CD14-positive monocyte (primary cell): ENCODE results near the gene KAZN. TPM values are rescaled to one million over a fixed set of nuclear protein-coding genes. Genes with fewer than 3 reads are reported as not detected.

ENCODE experiments used
- DNase-seq, 3 donors: peaks; one replicate each; pipeline ENCODE4 v3.0.0-alpha.2; 2011 to 2022
- H2AFZ ChIP-seq: 2 replicates; pipeline ENCODE4 v1.6.0; 2012; ENCODE audit warnings: mild to moderate bottlenecking, low read depth, low read length, inconsistent platforms; ENCODE audit not compliant: insufficient read depth, poor library complexity, severe bottlenecking
- H3K27ac ChIP-seq, 2 donors: 1 replicate in 1 of 2; 2 replicates in 1 of 2; pipeline ENCODE4 v1.5.1; 2012 to 2013; ENCODE audit warnings: low read length in 2 of 2, control low read depth in 1 of 2, inconsistent platforms in 1 of 2, low read depth in 1 of 2, mild to moderate bottlenecking in 1 of 2
- H3K27me3 ChIP-seq, 2 donors: one replicate each; pipeline versions ENCODE4 v1.6.0 to v1.6.1; 2011 to 2013; ENCODE audit warnings: low read length in 2 of 2; ENCODE audit not compliant: control insufficient read depth in 2 of 2, insufficient read depth in 2 of 2
- H3K36me3 ChIP-seq, 2 donors: replicated peaks in 1 of 2; 1 replicate in 1 of 2; 2 replicates in 1 of 2; pipeline versions ENCODE4 v1.5.1 to v1.6.1; 2012 to 2013; ENCODE audit warnings: low read length in 2 of 2, control low read depth in 1 of 2, inconsistent platforms in 1 of 2, mild to moderate bottlenecking in 1 of 2; ENCODE audit not compliant: insufficient read depth in 2 of 2, control insufficient read depth in 1 of 2
- H3K4me1 ChIP-seq, 2 donors: 1 replicate in 1 of 2; 2 replicates in 1 of 2; pipeline versions ENCODE4 v1.5.1 to v1.6.1; 2012 to 2013; ENCODE audit warnings: low read length in 2 of 2, control low read depth in 1 of 2, inconsistent platforms in 1 of 2, mild to moderate bottlenecking in 1 of 2, moderate library complexity in 1 of 2; ENCODE audit not compliant: insufficient read depth in 2 of 2, control insufficient read depth in 1 of 2
- H3K4me2 ChIP-seq: replicated peaks from 2 replicates; pipeline ENCODE3; 2012; ENCODE audit warnings: low read length, moderate library complexity, mild to moderate bottlenecking; ENCODE audit not compliant: poor library complexity, severe bottlenecking; ENCODE audit errors: extremely low read depth
- H3K4me3 ChIP-seq, 3 experiments: fragments of 200-600 bp in 1 of 3; sonication (generic) in 1 of 3; replicated peaks in 1 of 3; 1 replicate in 2 of 3; 2 replicates in 1 of 3; pipeline ENCODE4 v1.5.1; 2011 to 2013; ENCODE audit warnings: low read length in 3 of 3, mild to moderate bottlenecking in 3 of 3, control low read depth in 2 of 3, low read depth in 2 of 3, inconsistent platforms in 1 of 3, moderate library complexity in 1 of 3
- H3K79me2 ChIP-seq: 2 replicates; pipeline ENCODE4 v1.6.0; 2012; ENCODE audit warnings: mild to moderate bottlenecking, control low read depth, inconsistent platforms, low read length, moderate library complexity; ENCODE audit not compliant: insufficient read depth
- H3K9ac ChIP-seq: 2 replicates; pipeline ENCODE4 v1.6.0; 2017; ENCODE audit warnings: low read length, mild to moderate bottlenecking; ENCODE audit not compliant: insufficient read depth, poor library complexity, severe bottlenecking
- H3K9me3 ChIP-seq, 2 donors: replicated peaks in 1 of 2; 1 replicate in 1 of 2; 2 replicates in 1 of 2; pipeline versions ENCODE4 v1.5.1 to v1.6.1; 2012 to 2013; ENCODE audit warnings: low read length in 2 of 2, control low read depth in 1 of 2; ENCODE audit not compliant: control insufficient read depth in 1 of 2, insufficient read depth in 1 of 2
- H4K20me1 ChIP-seq: 2 replicates; pipeline ENCODE4 v1.6.0; 2012; ENCODE audit warnings: mild to moderate bottlenecking, low read length, control low read depth, moderate library complexity; ENCODE audit not compliant: insufficient read depth
- H3K27ac Mint-ChIP-seq, 7 donors: one replicate each; pipeline ENCODE4 v1.8.0; 2020; ENCODE audit warnings: mild to moderate bottlenecking in 7 of 7, mixed read lengths in 7 of 7, moderate library complexity in 6 of 7, inconsistent platforms in 2 of 7
- H3K27me3 Mint-ChIP-seq, 3 donors: one replicate each; pipeline ENCODE4 v1.8.0; 2021 to 2022; ENCODE audit warnings: low read depth in 3 of 3, mild to moderate bottlenecking in 3 of 3, mixed read lengths in 3 of 3, moderate library complexity in 3 of 3, inconsistent platforms in 1 of 3
- H3K36me3 Mint-ChIP-seq, 2 donors: one replicate each; pipeline ENCODE4 v1.8.0; 2020; ENCODE audit warnings: mixed read lengths in 2 of 2, inconsistent platforms in 1 of 2, mild to moderate bottlenecking in 1 of 2
- H3K4me1 Mint-ChIP-seq: one replicate; pipeline ENCODE4 v1.8.0; 2020; ENCODE audit warnings: mild to moderate bottlenecking, mixed read lengths
- H3K4me3 Mint-ChIP-seq, 2 donors: one replicate each; pipeline ENCODE4 v1.8.0; 2020; ENCODE audit warnings: mild to moderate bottlenecking in 2 of 2, mixed read lengths in 2 of 2, moderate library complexity in 1 of 2
- H3K9me3 Mint-ChIP-seq, 7 donors: one replicate each; pipeline ENCODE4 v1.8.0; 2020 to 2022; ENCODE audit warnings: mixed read lengths in 7 of 7, mild to moderate bottlenecking in 6 of 7, moderate library complexity in 6 of 7, inconsistent platforms in 2 of 7
- CTCF ChIP-seq: fragments of 200-600 bp; IDR thresholded peaks from one replicate; pipeline ENCODE4 v1.8.0; 2022; ENCODE audit warnings: antibody characterized with exemption, mild to moderate bottlenecking
- WGBS: methylation state at CpG from one replicate; pipeline ENCODE4 v1.1.5; 2013; ENCODE audit warnings: missing lambda C conversion rate; ENCODE audit not compliant: insufficient coverage; 5-methylcytosine and 5-hydroxymethylcytosine counted together
- intact Hi-C, 2 donors: fragments of 100-400 bp; cut with micrococcal nuclease; formaldehyde crosslinking; loops; one replicate each; pipeline versions ENCODE4 v1.15.0 to v1.15.1; 2023
- polyA plus RNA-seq, 3 donors: library from polyadenylated mRNA; depleted of rRNA in 1 of 3; unstranded in 2 of 3; stranded (reverse) in 1 of 3; fragments of 300-500 nt in 2 of 3; fragments of >200 nt in 1 of 3; fragmentation: Illumina TruSeq in 2 of 3; gene quantifications; 1 replicate in 2 of 3; 2 replicates in 1 of 3; pipeline ENCODE4 v1.2.3, GENCODE V29; 2012 to 2021

Gene KAZN
- polyA plus RNA-seq, 3 donors: not detected

- Mint-ChIP-seq H3K27me3 (peaks cover 3 to 13% (median 5%) of the 10 kb centered on the region in 3 donors), H3K4me3 (no peak overlapping the region), H3K9me3 (peaks cover 0 to 2% (median 0%) of the 10 kb centered on the region in 7 donors), H3K36me3 (no peaks in the 10 kb centered on the region), H3K4me1 (no peaks in the 10 kb centered on the region), H3K27ac (peak overlapping the region in 1 of 7 donors; percentile 20)
- Histone ChIP-seq H3K36me3 (no peaks in the 10 kb centered on the region), H3K27me3 (no peaks in the 10 kb centered on the region), H3K27ac (no peak overlapping the region), H3K79me2 (no peaks in the 10 kb centered on the region), H3K4me3 (no peak overlapping the region), H4K20me1 (no peaks in the 10 kb centered on the region), H2AFZ (no peak overlapping the region), H3K9me3 (no peaks in the 10 kb centered on the region), H3K4me2 (no peak overlapping the region), H3K4me1 (no peaks in the 10 kb centered on the region), H3K9ac (no peak overlapping the region)
- no peak for DNase-seq
- WGBS: 86% methylated on average over 3 of the region's 5 CpGs
- intact Hi-C loops: no loop called here
- no peak for TF ChIP-seq CTCF
Observed at GRCh38 chr1:14696761-14697160, 98.3 kb downstream of the KAZN start.

- Mint-ChIP-seq H3K4me1 (no peaks in the 10 kb centered on the region), H3K36me3 (no peaks in the 10 kb centered on the region), H3K4me3 (no peak overlapping the region), H3K27ac (no peak overlapping the region), H3K9me3 (peaks cover 0 to 2% (median 0%) of the 10 kb centered on the region in 7 donors), H3K27me3 (peaks cover 3 to 13% (median 5%) of the 10 kb centered on the region in 3 donors)
- Histone ChIP-seq H3K9me3 (no peaks in the 10 kb centered on the region), H2AFZ (no peak overlapping the region), H3K4me3 (no peak overlapping the region), H3K4me2 (no peak overlapping the region), H3K79me2 (no peaks in the 10 kb centered on the region), H3K4me1 (no peaks in the 10 kb centered on the region), H4K20me1 (no peaks in the 10 kb centered on the region), H3K27me3 (no peaks in the 10 kb centered on the region), H3K36me3 (no peaks in the 10 kb centered on the region), H3K27ac (no peak overlapping the region), H3K9ac (no peak overlapping the region)
- TF ChIP-seq CTCF: no peak
- no peak for DNase-seq
- intact Hi-C loops: no loop called here
- no CpG with 5 or more reads among the region's 4 CpGs for WGBS
Observed at GRCh38 chr1:14697353-14697752, 98.9 kb downstream of the KAZN start.
